ENCODE measurements around the gene UIMC1.

- TF ChIP-seq ELF1 (IDR thresholded peaks at IDR 0.05; ENCODE audit: borderline replicate concordance, low read depth) (no peak), CTCF (IDR thresholded peaks at IDR 0.05 in 2 of 3, conservative IDR thresholded peaks at IDR 0.05 in 1 of 3; ENCODE audit: borderline replicate concordance in 1 of 3, insufficient read depth in 1 of 3, low read depth in 2 of 3, low read length in 2 of 3) (no peak), POLR2AphosphoS5 (IDR thresholded peaks at IDR 0.05; ENCODE audit: low read depth, low read length) (no peak), MAX (IDR thresholded peaks at IDR 0.05) (no peak), EZH2phosphoT487 (IDR thresholded peaks at IDR 0.05; ENCODE audit: borderline replicate concordance) (no peak), POLR2A (IDR thresholded peaks at IDR 0.05; ENCODE audit: borderline replicate concordance, extremely low read depth, insufficient read depth, insufficient read length) (no peak), ZFX (IDR thresholded peaks at IDR 0.05) (no peak), SP1 (IDR thresholded peaks at IDR 0.05; ENCODE audit: low read depth) (no peak), ZNF274 (IDR thresholded peaks at IDR 0.05; ENCODE audit: low read depth, low read length) (no peak), FOSL1 (IDR thresholded peaks at IDR 0.05; ENCODE audit: low read depth) (no peak), SRF (IDR thresholded peaks at IDR 0.05; ENCODE audit: low read depth) (no peak), EGR1 (IDR thresholded peaks at IDR 0.05; ENCODE audit: low read depth) (no peak), EZH2 (IDR thresholded peaks at IDR 0.05) (no peak)
Measured at GRCh38 chr5:177010153-177010552, 3.6 kb upstream of the UIMC1 start.

Data from HCT116 (cell line).